K562 (cell line): ENCODE results near the gene OLFML2A.

Source experiments
- KLF6 ChIP-seq: fragments of 250-450 bp; sonication (Bioruptor Pico); IDR thresholded peaks from 2 replicates; pipeline ENCODE4 v1.4.0; 2020; ENCODE audit warnings: mild to moderate bottlenecking, moderate library complexity, borderline replicate concordance
- SP1 ChIP-seq: sonication (generic); formaldehyde crosslinking; IDR thresholded peaks from 2 replicates; pipeline ENCODE4 v1.8.1; 2022; ENCODE audit warnings: mild to moderate bottlenecking, missing genetic modification reagents
- TBP ChIP-seq: optimal IDR thresholded peaks from 2 replicates; pipeline ENCODE3; 2011; ENCODE audit warnings: low read depth, low read length, improper control_type of control experiment
- ZNF436 ChIP-seq: fragments of 250-450, 450-650 bp; sonication (Bioruptor Pico); formaldehyde crosslinking; IDR thresholded peaks from 2 replicates; pipeline ENCODE4 v1.7.0; 2020; ENCODE audit warnings: mild to moderate bottlenecking
- ZNF778 ChIP-seq: fragments of 450-650 bp; formaldehyde crosslinking; IDR thresholded peaks from 2 replicates; pipeline ENCODE4 v1.4.0; 2020; ENCODE audit warnings: mild to moderate bottlenecking, moderate library complexity

- TF ChIP-seq KLF6 (no peak), ZNF778 (CRISPR knock-in tag) (no peak), TBP (no peak), SP1 (CRISPR knock-in tag) (no peak), ZNF436 (CRISPR knock-in tag) (no peak)
Observed at GRCh38 chr9:124742940-124743339, 34.0 kb upstream of the OLFML2A start.
